PC-3 (cell line): Measurements from ENCODE around the gene MXI1. TPM values are rescaled to one million over a fixed set of nuclear protein-coding genes. Genes with fewer than 3 reads are reported as not detected.

Experiments used
- ATAC-seq: fragments of 200-7000 bp; cut with Tn5 transposase; 2 replicates; pipeline ENCODE4 v1.9.1; 2020; ENCODE audit warnings: mild to moderate bottlenecking, moderate library complexity
- BruUV-seq: library from RNA; stranded (reverse); fragments of 400-500 nt; replicated peaks from 2 replicates; lab custom pipeline; 2021; lab: Mats Ljungman, UMichigan
- CTCF ChIA-PET: fragments of 300-600 bp; sonication (Branson Sonifier 250); formaldehyde crosslinking; loops from one replicate; lab custom pipeline; 2022; ENCODE audit warnings: antibody characterized with exemption; lab: Charles Lee
- POLR2A ChIA-PET: fragments of 300-600 bp; sonication (Branson Sonifier 250); formaldehyde crosslinking; loops from one replicate; lab custom pipeline; 2022; ENCODE audit warnings: antibody characterized with exemption; ENCODE audit not compliant: unreplicated experiment; lab: Charles Lee
- DNase-seq: peaks from one replicate; pipeline ENCODE4 v3.0.0-alpha.2; 2015
- H2AFZ ChIP-seq: fragments of 300-600 bp; sonication (generic); 2 replicates; pipeline ENCODE4 v1.6.0; 2016; ENCODE audit warnings: antibody characterized with exemption, low read length
- H3F3A ChIP-seq: fragments of 300-600 bp; sonication (generic); one replicate; pipeline ENCODE4 v1.6.0; 2017; ENCODE audit warnings: antibody characterized with exemption, low read length, control low read depth, mild to moderate bottlenecking; ENCODE audit not compliant: unreplicated experiment
- H3K27ac ChIP-seq: fragments of 300-600 bp; sonication (generic); 2 replicates; pipeline ENCODE4 v1.5.1; 2016; ENCODE audit warnings: mild to moderate bottlenecking, low read length
- H3K27me3 ChIP-seq: fragments of 300-600 bp; sonication (generic); 2 replicates; pipeline ENCODE4 v1.6.1; 2016; ENCODE audit warnings: low read length, mixed read lengths
- H3K36me3 ChIP-seq: fragments of 300-600 bp; sonication (generic); 2 replicates; pipeline ENCODE4 v1.6.1; 2016; ENCODE audit warnings: low read depth, mixed run types, low read length, mixed read lengths
- H3K4me1 ChIP-seq: fragments of 300-600 bp; sonication (generic); 2 replicates; pipeline ENCODE4 v1.5.1; 2016; ENCODE audit warnings: low read length; ENCODE audit not compliant: insufficient read depth
- H3K4me2 ChIP-seq: fragments of 300-600 bp; sonication (generic); 2 replicates; pipeline ENCODE4 v1.6.0; 2016; ENCODE audit warnings: low read length
- H3K4me3 ChIP-seq: fragments of 300-600 bp; sonication (generic); 2 replicates; pipeline ENCODE4 v1.5.1; 2016; ENCODE audit warnings: mild to moderate bottlenecking, low read length, mixed read lengths
- H3K79me2 ChIP-seq: fragments of 300-600 bp; sonication (generic); 2 replicates; pipeline ENCODE4 v1.6.1; 2017; ENCODE audit warnings: low read length, mixed read lengths
- H3K9ac ChIP-seq: fragments of 300-600 bp; sonication (generic); 2 replicates; pipeline ENCODE4 v1.6.0; 2016; ENCODE audit warnings: mild to moderate bottlenecking, low read length
- H3K9me2 ChIP-seq: fragments of 300-600 bp; sonication (generic); replicated peaks from 2 replicates; pipeline ENCODE4 v1.6.1; 2016; ENCODE audit warnings: mixed run types, low read length, mixed read lengths
- H3K9me3 ChIP-seq: fragments of 300-600 bp; sonication (generic); 2 replicates; pipeline ENCODE4 v1.6.1; 2016; ENCODE audit warnings: low read length, mixed read lengths
- H4K20me1 ChIP-seq: fragments of 300-600 bp; sonication (generic); 2 replicates; pipeline ENCODE4 v1.6.1; 2016; ENCODE audit warnings: low read length, mixed read lengths
- EZH2 ChIP-seq: fragments of 300-600 bp; sonication (generic); IDR thresholded peaks from one replicate; pipeline ENCODE4 v1.6.1; 2017; ENCODE audit warnings: antibody characterized with exemption, mild to moderate bottlenecking, low read length; ENCODE audit not compliant: unreplicated experiment
- EZH2phosphoT487 ChIP-seq: fragments of 300-600 bp; sonication (generic); IDR thresholded peaks from 2 replicates; pipeline ENCODE4 v1.6.1; 2018; ENCODE audit warnings: mild to moderate bottlenecking, antibody characterized with exemption, low read length, borderline replicate concordance
- intact Hi-C: fragments of 100-400 bp; cut with micrococcal nuclease; formaldehyde crosslinking; loops from 2 replicates; pipeline ENCODE4 v1.9.0; 2023
- total RNA-seq: library from RNA; depleted of rRNA; stranded (reverse); fragments of >200 nt; gene quantifications from 2 replicates; pipeline ENCODE4 v1.2.3, GENCODE V29; 2014; rRNA removed
- TF ChIP-seq, protein P1 (sequence below): fragments of 300-600 bp; sonication (generic); conservative IDR thresholded peaks from 2 replicates; pipeline ENCODE4 v1.5.1; 2017; ENCODE audit warnings: antibody characterized with exemption, low read depth, mild to moderate bottlenecking, low read length

MXI1 gene
- total RNA-seq, 1 experiment from 2014 or later: 18.0 TPM

DNA sequence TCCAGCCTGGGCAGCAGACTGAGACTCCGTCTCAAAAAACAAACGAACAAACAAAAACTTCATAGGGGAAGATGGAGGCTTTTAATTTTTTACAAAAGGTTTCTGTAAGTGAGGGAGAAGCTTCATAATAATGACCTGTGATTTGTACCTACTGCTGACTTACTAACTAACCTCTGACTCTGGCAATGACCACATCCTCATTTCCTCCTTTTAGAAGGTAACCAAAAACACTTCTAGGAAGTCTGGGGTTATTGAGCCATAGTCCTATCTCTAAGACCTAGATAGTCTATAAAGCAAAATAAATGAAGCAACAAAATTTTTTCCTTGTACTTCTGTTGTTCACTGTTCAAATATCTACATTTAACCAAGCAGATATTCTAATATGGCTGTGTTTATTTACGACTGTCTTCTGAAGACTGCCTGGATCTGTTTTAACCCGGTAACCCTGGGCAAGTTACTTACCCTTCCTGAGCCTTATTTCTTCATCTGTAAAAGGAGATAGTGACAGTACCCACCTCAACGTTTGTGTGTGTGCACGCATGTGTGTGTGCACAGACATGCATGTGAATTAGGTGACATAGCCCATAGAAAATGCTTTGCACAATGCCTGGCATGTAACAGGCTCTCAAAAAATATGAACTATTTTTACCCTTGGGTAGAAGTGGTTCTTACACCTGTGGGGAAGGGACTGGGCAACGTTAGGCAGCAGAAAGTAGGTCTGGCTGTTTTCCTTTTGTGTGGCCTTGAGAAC, 128.1 kb downstream of the MXI1 start:
- intact Hi-C loops: no loop called here
- H3K9me2 ChIP-seq: no peaks in the 10 kb centered on the region
- ATAC-seq: no peak
- ChIA-PET POLR2A (interaction anchor here (1.2 kb wide), 1 partner anchor 72 kb away, joined by 3 read pairs; no protein-coding TSS in a partner anchor), CTCF (no interaction called here)
- H3K27me3 ChIP-seq: no peaks in the 10 kb centered on the region
- peak overlapping the region; percentile 57; the same call in 1 of the 2 replicates for H2AFZ ChIP-seq
- peak overlapping the region; percentile 77 for H3K27ac ChIP-seq
- peaks cover 3% of the 10 kb centered on the region; the same call in 1 of the 2 replicates for H3K9me3 ChIP-seq
- 0 out of 2 replicates have a peak overlapping the region, but pooled peaks have one; percentile 7 for H3K4me3 ChIP-seq
- no peaks in the 10 kb centered on the region for H3F3A ChIP-seq
- no peak overlapping the region for H3K9ac ChIP-seq
- TF ChIP-seq EZH2phosphoT487: no peak
- no peak for TF ChIP-seq EZH2
- TF ChIP-seq, protein P1, sequence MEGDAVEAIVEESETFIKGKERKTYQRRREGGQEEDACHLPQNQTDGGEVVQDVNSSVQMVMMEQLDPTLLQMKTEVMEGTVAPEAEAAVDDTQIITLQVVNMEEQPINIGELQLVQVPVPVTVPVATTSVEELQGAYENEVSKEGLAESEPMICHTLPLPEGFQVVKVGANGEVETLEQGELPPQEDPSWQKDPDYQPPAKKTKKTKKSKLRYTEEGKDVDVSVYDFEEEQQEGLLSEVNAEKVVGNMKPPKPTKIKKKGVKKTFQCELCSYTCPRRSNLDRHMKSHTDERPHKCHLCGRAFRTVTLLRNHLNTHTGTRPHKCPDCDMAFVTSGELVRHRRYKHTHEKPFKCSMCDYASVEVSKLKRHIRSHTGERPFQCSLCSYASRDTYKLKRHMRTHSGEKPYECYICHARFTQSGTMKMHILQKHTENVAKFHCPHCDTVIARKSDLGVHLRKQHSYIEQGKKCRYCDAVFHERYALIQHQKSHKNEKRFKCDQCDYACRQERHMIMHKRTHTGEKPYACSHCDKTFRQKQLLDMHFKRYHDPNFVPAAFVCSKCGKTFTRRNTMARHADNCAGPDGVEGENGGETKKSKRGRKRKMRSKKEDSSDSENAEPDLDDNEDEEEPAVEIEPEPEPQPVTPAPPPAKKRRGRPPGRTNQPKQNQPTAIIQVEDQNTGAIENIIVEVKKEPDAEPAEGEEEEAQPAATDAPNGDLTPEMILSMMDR: no peak
- DNase-seq: no peak
- H3K4me2 ChIP-seq: peak overlapping the region; percentile 52
- no peaks in the 10 kb centered on the region for H3K36me3 ChIP-seq
- no peaks in the 10 kb centered on the region for H3K79me2 ChIP-seq
- no peaks in the 10 kb centered on the region for H4K20me1 ChIP-seq
- peaks cover 30% of the 10 kb centered on the region for H3K4me1 ChIP-seq
- BruUV-seq: no TSS peak

DNA sequence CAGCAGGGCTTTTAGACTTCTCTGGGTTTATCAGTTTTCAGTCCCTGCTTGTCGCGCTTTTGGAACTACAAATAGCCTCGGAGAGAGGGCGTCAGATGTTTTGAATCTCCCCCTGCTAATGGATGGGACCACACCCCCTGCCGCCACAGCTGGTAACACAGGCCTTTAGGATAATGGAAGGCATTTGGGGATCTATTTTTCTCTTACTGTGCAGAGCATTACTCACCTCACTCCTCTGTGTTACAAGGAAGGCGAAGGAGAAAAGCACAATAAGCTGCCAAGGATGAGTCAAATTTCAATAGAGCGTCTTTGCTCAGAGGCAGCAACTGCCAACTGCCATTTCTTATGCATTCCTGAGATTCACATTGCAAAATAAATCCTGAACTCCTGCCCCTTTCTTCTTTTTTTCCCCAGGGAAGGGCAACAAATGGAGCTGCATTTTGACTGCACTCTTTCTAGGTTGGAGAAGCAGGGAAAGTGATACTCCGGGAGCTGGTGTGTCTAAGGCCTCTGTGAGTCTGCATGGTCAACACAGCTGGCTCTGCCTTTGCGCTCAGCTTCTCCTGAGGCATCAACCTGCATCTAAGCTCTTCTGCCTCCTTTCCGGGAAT, 128.8 kb downstream of the MXI1 start:
- Histone ChIP-seq H3K9me3 (no peaks in the 10 kb centered on the region), H4K20me1 (no peaks in the 10 kb centered on the region), H3K4me3 (0 out of 2 replicates have a peak overlapping the region, but pooled peaks have one; percentile 7), H3K27ac (peak overlapping the region; percentile 77), H3K4me1 (peaks cover 30% of the 10 kb centered on the region), H3K9ac (no peak overlapping the region; the same call in 1 of the 2 replicates), H3K27me3 (no peaks in the 10 kb centered on the region), H3K79me2 (no peaks in the 10 kb centered on the region), H3K36me3 (no peaks in the 10 kb centered on the region), H3F3A (no peaks in the 10 kb centered on the region), H3K4me2 (peak overlapping the region; percentile 52), H2AFZ (peak overlapping the region; percentile 57; the same call in 1 of the 2 replicates), H3K9me2 (no peaks in the 10 kb centered on the region)
- peak; percentile 99 for ATAC-seq
- CTCF ChIA-PET: interaction anchor here (0.6 kb wide), 1 partner anchor 583 kb away, joined by 3 read pairs; the partner anchor contains the start of gene BBIP1
- TF ChIP-seq, protein P1: no peak
- no peak for TF ChIP-seq EZH2phosphoT487
- TF ChIP-seq EZH2: no peak
- no TSS peak for BruUV-seq
- DNase-seq: peak; percentile 89
- POLR2A ChIA-PET: interaction anchor here (0.6 to 1.2 kb wide), 2 partner anchors 10 to 72 kb away, joined by 3 to 4 read pairs; no protein-coding TSS in a partner anchor
- intact Hi-C loops: no loop called here

Other genes starting within 250 kb of the MXI1 start
- gene ADD3, start 199.6 kb upstream of the MXI1 start, total RNA-seq: 25.7 and 30.3 TPM in 2 replicates
- 16.3 and 18.4 TPM in 2 replicates for gene SMNDC1, start 97.3 kb downstream of the MXI1 start, total RNA-seq